Effector CD4-positive, alpha-beta T cell (primary cell): ENCODE measurements around the gene KCNMA1.
"Not testable (repeated sequence)": the region's sequence is repeated elsewhere in the genome, so short reads cannot be mapped to it uniquely, and the experiment has no call there.

Experiments used
- DNase-seq: peaks from one replicate; pipeline ENCODE4 v3.0.0-alpha.2; 2020

Gene KCNMA1

DNA sequence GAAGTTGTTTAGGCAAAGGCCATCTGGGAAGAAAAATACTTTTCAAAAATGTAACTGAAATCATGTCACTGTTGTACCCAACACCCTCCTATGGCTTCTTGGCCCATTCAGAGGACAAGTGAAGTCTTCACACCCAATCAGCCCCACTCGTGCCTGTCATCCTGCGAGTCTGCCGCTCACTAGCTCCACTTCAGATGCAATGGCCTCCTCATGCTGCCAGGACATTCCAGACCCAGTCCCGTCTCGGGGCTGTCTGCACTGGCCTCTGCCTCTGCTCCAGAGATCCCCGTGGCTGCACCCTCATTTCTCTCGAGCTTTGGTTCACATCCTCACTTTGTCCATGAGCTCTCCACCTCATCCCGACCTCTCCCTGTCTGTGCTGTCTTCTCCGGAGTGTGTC is 227.1 kb downstream of the KCNMA1 start:
- DNase-seq = no peak

DNA sequence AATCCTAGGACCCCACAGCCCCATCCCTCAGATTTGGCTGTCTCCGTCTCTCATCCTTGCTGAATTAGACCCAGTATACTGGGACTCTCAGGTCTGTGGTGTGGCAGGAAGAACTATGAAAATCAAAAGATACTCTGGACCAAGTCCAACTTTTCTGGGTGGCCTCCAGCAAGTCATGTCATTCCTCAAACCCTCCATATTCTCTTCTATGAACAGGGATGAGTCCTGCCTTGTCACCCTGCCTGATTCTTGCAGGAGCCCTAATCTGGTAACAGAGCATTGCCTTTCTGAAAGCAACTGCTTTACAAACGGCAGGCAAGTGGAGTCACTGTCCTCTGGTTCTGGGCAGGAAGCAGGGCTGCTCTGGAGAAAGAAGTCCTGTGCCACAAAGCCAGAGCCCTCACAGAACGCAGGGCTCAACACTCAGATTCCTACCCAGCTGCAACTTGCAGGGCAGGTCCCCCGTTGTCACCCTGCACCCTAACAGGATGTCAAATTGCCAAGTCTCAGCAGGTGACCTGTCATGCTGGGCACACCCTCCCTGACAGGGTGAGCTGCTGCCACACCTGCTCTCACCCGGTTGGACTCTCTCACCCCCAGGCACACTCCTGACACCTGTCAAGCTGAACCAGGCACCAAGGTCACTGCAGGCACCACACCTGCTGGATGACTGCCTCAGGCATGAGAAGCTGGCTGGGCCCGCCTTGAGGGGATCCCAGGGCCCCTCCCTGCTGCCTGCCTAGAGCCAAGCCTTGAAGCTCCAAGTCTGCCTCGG is 227.7 kb downstream of the KCNMA1 start:
- no peak for DNase-seq

DNA sequence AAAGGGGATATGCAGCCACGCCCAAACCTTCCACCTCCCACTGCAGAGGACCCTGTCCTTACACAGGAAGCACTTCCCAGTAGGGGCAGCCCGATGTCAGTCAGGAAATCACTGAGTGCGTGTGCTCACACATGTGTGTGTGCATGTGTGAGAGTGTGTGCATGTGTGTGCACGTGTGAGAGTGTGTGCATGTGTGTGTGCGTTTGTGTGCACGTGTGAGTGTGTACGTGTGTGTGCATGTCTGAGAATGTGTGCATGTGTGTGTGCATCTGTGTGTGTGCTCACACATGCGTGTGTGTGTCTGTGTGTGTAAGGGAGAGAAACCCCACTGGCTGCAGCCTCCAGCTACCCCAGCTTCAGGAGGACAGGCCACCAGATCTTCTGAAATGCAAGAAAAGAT is 229.3 kb downstream of the KCNMA1 start:
- DNase-seq = no peak

DNA sequence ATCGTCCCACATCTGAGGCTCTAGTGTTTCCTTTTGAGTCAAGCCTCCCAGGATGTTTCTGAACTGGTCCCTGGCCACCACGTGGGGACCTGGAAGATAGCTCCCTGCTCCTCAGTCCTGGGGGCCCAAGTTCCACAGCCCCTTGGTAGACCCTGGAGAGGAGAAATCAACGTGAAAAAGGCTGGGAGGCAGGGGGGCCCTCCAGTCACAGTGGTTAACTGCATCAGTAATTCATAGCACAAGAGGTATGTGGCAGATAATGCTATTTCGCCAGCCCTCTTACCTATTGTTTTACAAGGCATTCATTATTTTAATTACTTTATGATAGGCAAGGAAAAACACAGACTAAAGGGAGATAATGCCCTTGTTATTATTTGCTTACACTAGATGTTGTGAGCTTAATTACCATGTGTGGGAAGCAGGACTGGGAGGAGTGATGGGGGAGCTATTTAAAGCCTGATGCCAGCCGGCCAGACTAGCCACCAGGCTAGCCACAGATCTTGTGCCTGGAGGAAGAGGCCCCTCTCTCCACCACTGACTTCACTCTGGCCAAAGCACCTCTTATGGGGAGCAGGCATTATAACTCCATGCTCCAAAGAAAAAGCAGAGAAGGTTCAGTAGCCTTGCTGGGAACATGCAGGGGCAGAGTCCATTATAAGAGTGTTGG is 230.7 kb downstream of the KCNMA1 start:
- no peak for DNase-seq

DNA sequence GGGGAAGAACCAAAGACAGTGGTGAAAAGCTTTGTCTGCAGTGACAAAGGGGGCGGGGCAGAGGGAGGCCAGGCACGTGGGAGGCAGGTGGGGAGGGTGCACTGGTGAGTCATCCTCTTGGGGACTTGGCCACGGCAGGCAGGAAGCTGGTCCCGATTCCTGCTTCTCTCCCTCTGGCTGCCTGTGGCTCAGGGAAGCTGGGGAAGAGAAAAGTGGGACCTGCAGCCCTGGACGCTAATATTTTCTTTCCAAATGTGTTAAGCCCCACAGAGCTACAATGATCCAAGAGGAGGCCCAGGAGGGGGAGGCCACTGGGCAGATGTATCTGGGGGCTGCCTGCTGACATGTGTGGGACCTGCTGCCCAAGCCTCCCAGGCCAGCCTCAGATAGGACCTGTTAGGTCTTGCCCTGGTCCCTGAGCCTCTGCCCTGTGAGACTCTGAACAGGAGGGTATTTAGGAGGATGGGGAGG is 231.8 kb downstream of the KCNMA1 start:
- no peak for DNase-seq

DNA sequence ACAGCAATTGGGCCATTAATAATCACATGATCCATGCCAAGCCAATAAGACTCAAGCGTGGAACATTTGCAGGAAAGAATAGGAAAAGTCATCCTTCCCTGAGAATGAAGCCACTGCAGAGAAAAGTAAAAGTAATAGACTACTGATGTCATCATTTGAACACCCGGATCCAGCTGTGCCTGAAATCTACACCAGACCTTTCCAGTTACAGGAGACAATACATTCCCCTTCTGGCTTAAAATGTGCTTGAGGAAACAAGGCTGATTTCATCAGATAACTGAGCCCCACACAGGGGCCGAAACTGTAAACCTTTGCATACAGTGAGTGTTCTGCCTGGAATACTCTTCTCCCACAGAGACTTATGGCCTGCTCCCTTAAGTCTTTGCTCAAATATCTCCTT is 232.8 kb downstream of the KCNMA1 start:
- no peak for DNase-seq

DNA sequence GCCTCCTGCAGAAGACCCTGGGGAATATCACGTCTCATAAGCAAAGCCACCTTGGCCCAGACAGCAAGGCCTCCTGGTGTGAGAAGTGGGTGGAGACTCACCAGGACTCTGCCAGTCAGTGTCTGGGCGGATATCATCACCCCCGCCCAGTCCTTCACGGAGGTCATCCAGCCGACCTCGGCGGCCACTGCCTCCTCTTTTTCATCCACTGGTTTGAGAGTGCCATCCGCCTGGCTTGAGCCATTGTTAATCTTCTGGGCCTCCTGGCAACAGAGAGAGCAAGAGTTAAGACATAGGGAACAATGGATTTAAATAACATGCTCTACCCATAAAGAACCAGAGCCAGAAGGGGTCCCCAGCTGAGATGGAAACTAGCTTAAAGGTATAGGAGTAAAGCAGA is 233.8 kb downstream of the KCNMA1 start:
- DNase-seq = no peak

DNA sequence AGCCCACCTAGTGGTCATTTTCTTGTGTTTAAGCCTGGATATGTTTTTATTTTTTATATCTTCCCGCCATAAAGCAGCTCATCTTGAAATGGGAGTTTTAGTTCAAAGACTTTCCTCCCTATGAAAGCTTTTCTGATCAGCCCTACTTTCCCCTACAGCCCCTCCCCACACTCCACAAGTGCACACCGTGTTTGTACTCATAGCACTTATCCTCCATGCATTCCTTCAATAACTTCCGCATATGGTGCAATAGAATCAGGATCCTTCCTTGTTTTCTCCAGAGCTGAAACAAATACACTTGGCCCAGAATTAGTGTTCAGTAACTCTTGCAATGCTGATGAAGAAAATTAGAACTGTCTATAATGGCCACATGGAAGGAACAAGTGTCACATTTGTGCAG is 235.9 kb downstream of the KCNMA1 start:
- DNase-seq = no peak

DNA sequence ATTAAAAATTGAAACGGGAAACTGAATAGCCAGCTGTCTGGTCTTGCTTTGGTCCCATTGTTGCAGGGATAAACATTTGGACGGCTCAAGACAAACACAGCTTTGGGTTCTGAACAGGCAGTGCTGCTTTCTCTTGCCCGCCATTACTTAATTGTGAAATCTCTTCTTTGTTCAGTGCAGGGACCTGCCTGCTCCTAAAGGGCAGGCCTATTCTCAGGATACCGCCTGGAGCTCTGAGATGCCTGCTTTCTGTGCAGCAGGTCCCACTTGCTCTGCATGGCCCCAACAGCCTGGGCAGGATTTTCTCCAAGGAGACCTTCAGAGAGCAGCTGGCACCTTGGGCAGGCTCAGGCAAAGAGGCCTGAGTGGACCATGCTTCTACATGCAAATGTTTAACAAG is 237.6 kb downstream of the KCNMA1 start:
- no peak for DNase-seq

DNA sequence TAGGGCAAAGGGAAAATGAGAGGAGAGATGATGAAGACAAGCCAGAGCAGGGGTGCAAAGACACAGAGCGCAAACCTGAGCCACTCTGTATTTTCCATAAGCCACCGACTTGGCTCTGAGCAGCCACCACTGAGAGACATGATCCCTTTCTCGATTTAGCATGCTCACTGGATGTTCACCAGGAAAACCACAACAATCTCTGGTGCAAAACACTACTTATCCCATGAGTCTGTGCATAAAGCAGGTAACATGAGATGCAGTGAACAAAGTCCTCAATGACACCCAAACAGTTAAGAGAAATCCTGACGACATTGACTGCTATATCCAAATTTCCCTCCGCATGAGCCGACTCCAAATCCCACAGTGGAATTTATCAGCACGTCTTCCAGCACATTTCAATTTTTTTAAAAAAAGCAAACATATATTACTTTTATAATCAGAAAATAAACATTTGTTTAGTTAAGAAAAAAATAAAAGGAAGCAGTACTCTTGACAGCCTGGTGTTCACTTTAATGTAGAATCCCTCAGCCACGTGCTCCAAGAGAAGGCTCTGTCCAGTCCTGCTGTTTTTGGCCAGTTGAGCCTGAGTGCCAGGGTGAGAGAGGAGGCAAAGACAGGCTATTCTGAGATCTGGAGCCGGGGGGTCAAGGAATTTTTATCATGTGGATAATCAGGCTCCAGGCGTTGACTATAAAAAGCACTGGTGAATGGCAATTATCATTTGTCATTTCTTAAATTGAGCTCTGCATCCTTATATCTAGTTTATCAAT is 238.4 kb downstream of the KCNMA1 start:
- no peak for DNase-seq

DNA sequence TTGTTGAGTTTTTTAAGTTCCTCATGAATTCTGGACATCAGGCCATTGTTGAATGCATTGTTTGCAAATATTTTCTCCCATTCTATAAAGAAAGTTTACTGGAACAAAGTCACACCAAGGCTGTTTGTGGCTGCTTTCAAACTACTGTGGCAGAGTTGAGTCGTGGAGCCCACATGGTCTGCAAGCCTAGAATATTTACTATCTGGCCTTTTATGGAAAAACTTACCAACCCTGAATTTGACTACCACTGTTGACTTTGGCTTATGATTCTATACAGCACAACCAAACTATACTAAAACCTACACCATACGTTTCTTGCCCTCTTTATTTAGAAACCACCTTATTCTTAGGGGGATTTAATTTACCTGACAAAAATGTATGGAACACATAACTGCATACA is 239.1 kb downstream of the KCNMA1 start:
- DNase-seq = no peak

DNA sequence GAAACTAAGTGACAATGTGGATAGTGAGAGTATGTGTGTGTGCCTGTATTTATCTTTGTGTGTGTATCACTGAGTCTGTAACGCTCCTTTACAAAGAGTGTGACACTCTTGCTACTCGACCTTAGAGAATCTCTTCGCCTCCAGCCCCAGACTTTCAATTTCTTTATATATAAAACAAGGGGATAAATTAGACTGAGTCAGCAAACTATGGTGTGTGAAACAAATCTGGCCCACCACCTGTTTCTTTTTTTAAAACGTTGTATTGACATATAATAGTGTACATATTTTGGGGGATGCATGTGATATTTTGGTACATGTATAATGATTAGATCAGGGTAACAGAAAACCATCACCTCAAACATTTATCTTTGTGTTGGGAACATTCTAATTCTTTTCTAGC is 240.5 kb downstream of the KCNMA1 start:
- no peak for DNase-seq

DNA sequence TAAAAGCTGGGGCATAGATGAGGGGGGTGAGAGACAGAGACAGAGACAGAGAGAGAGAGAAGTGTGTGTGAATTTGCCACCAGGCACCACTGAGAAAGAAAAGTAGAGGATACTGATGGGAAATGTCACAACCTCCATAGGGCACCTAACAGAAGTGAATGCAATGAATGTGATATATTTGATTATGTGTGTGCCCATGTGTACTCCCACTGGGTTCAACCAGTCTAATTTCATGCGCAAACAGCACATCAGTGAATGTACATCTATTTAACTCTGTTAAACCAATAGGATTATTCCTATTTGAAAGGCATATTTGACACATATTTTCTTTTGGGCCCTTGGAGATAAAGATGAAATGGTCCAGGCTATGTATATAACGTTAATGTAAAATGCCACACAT is 241.3 kb downstream of the KCNMA1 start:
- no peak for DNase-seq

DNA sequence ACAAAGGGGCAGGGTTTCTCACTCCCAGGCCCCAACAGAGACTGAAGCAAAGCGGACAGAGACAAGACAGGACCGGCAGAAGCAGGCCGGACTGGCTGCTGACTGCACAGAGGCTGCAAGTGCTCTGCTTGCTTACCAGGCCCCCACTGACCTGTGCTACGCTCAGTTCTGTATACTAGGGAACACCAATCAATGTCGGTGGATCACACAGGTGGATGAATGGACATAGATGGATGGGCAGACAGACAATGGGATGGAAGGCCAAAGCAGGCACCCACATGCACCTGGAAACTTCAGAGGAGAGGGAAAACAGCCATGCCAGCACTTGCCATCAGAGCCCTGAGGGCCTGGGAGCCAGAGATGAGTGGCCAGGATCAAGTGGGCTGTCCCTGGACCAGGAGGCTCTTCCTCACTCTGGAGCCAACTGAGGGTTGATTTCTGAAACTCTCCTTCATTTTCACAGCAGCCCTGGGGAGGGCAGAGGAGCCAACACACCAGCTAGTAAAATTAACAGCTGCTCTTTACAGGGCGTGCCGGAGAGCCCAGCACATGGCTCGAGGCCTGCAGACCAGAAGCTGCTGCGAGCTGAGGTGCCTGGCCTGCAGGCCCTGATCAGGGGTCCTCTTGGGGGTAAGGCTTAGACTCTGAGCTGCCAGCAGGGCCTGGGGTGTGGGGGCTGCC is 243.6 kb downstream of the KCNMA1 start:
- DNase-seq = no peak

DNA sequence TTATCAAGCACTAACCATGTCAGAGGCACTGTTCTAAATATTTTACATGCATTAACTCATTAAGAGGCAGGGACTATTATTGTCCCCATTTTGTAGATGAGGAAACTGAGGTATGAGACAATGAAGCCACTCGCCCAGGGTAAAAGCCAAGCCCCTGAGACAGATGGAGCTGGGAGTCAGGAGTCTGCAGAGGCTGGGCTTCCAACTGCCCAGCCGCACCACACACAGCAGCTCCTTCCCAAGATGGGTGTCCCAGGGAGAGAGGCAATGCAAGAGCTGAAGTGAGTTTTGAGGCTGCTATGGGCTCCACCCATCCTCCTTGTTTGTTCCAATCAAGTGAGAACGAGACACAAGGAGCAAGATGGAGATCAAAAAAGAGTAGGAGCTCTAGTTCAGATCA is 244.2 kb downstream of the KCNMA1 start:
- no peak for DNase-seq

DNA sequence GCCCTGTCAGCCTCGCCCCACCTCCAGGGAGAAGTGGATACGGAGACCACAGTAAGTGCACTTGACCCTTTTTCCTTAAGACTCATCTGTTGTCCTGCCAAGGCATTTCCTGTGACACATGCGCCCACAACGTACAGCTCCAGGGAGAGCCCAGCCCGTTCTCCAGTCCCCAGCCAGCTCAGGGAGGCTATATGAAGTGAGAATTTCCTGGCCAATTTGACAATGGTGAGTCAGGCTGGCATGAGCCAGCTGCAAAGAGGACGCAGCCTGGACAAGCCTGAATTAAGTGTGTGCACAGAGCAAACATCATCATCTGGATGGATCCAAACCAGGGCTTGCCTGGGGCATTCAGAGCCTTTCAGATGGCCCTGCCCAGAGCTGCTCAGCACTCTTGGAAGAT is 244.8 kb downstream of the KCNMA1 start:
- no peak for DNase-seq

DNA sequence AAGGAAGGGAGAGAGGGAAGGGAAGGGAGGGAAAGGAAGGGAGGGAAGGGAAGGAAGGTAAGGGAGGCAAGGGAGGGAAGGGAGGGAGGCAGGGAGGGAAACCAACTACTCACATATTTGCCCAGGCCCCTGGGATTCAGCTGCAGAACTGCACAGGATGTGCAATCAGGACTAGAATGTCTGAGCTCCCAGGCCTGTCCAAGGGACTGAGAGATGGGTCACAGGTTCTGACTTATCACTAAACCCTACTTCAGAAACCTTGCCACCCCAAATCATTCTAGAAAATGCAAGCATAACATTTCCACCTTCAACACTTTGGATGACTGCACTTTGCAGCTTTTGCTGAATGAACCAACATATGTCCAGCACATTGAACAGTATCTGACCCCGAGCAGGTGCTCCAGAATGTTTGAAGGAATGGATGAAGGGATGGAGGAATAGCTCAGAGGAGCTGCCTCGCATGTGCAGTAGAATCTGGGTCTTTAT is 245.3 kb downstream of the KCNMA1 start:
- DNase-seq = no peak

DNA sequence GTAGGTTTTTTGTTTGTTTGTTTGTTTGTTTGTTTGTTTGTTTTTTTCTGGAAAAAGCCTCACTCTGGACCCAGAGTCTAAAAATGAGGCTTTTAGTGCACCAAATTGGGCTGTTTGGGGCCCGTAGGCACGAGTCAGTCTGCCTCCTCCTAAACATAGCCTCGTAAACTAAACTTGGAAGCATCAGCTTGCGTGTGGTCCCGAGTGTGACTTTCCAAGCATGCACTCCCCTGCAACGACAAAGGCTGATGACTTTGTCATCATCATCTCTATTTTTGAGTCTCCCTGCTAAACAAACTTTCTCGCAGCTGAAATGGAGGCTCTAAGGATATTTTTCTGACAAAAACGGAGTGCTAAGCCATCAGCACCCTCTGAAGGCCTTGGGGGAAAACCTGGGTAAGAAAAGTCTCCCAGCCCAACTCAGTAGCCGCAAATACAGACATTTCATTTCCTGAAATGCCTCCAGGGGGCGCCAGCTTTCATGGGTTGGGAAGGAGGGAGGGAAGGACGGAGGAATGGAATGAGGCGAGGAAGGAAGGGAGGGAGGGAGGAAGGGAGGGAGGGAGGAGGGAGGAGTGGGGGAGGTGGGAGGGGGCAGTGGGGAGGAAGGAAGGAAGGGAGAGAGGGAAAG is 245.9 kb downstream of the KCNMA1 start:
- DNase-seq = no peak

DNA sequence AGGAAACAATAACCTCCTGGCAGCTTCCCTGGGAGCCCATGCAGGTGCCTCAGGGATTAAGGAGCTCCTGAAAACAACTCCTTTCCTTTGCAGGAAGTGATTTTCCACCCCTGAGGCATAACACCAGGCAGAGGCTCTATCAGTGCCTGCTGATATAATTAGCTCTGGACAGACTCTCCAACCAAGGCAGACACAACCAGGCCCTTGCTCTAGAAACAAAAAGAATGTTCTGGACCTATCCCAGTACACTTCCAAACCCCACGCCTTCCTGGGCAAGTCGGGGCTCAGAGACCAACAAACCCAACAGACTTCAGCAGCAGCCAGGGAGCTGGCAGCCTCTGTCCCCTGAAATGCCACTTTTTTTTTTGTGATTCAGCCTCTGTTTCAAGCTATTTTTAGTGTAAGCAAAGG is 247.1 kb downstream of the KCNMA1 start:
- DNase-seq = no peak

DNA sequence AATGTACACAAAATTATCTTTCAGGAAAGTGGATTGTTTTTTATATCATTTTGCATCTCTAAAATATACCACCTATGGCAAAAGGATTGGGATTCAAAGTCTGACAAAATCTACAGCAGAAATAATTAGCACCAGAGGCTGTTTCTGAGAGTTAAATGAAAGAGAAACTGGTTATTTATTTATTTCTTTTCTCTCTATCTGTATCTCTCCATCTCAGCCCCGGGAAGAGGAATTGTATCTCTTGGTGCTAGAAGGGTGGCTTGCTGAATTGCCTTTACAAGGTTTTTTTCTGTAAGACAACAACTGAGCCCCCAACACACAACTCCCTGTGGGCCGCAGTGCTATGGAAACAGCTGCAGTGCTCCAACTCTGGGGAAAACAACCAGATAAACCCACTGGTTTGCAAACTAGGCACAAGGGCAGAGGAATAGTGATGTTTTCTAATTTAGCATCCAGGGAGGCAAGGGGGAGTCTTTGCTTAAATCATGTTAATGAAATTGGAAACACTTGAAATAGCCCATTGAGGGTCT is 249.0 kb downstream of the KCNMA1 start:
- DNase-seq = no peak

DNA sequence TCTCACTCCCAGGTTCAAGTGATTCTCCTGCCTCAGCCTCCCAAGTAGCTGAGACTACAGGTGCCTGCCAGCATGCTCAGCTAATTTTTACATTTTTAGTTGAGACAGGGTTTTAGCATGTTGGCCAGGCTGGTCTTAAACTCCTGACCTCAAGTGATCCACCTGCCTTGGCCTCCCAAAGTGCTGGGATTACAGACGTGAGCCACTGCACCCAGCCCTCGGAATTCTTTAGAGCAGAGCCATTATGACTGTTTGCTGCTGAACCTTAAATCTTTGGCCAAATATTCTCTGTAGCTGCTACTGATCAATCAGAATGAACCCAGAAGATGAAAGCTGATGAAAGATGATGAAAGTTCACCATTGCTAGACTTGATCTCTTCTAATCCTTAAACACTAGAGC is 249.9 kb downstream of the KCNMA1 start:
- not testable (repeated sequence) for DNase-seq

DNA sequence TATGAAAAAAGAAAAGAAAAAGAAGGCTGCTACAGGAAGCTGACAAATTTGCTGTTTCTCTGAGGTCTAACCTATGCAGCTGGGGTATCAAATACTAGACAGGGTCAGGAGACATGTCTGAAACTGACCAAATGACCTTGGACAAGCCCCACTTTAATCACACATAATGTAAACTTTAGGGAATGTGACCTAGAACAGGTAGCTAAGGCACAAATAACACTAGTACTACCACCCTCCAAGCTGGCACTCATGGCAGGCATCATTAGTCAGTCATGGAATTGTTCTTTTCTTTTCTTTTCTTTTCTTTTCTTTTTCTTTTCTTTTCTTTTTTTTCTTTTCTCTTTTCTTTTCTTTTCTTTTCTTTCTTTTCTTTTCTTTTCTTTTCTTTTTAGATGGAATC is 250.4 kb downstream of the KCNMA1 start:
- DNase-seq = no peak
